Fibroblast of pulmonary artery (primary cell): ENCODE results near the gene CEP350.

Source experiments
- DNase-seq: peaks from one replicate; pipeline ENCODE4 v3.0.0-alpha.2; 2010; ENCODE audit warnings: low read depth
- H3K4me3 ChIP-seq: replicated peaks from 2 replicates; pipeline ENCODE4 v1.5.1; 2011; ENCODE audit warnings: low read depth, mild to moderate bottlenecking, control low read depth, low read length, moderate library complexity
- TF ChIP-seq, protein P1 (sequence below): IDR thresholded peaks from 2 replicates; pipeline ENCODE4 v1.5.1; 2011; ENCODE audit warnings: mild to moderate bottlenecking, control low read depth, low read length, inconsistent platforms; ENCODE audit errors: missing control alignments

CEP350 gene

DNA sequence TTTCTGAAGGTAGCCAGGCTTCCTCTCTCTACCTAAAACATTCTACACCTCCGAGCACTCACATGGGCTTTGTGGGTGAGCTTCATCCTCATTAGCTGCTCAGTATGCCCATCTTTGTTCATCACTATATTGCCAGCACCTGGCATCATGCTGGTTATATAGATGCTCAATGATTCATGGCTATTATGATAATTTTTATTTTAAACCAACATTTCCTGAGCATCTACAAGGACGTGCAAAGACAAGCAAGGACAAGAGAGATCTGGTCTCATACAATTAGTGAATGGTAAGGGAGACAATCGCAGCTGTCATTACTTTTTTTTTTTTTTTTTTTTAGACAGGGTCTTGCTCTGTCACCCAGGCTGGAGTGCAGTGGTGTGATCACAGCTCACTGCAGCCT lies 188.7 kb downstream of the CEP350 start:
- TF ChIP-seq, protein P1, sequence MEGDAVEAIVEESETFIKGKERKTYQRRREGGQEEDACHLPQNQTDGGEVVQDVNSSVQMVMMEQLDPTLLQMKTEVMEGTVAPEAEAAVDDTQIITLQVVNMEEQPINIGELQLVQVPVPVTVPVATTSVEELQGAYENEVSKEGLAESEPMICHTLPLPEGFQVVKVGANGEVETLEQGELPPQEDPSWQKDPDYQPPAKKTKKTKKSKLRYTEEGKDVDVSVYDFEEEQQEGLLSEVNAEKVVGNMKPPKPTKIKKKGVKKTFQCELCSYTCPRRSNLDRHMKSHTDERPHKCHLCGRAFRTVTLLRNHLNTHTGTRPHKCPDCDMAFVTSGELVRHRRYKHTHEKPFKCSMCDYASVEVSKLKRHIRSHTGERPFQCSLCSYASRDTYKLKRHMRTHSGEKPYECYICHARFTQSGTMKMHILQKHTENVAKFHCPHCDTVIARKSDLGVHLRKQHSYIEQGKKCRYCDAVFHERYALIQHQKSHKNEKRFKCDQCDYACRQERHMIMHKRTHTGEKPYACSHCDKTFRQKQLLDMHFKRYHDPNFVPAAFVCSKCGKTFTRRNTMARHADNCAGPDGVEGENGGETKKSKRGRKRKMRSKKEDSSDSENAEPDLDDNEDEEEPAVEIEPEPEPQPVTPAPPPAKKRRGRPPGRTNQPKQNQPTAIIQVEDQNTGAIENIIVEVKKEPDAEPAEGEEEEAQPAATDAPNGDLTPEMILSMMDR = no peak
- DNase-seq = no peak
- no peak overlapping the region for H3K4me3 ChIP-seq

DNA sequence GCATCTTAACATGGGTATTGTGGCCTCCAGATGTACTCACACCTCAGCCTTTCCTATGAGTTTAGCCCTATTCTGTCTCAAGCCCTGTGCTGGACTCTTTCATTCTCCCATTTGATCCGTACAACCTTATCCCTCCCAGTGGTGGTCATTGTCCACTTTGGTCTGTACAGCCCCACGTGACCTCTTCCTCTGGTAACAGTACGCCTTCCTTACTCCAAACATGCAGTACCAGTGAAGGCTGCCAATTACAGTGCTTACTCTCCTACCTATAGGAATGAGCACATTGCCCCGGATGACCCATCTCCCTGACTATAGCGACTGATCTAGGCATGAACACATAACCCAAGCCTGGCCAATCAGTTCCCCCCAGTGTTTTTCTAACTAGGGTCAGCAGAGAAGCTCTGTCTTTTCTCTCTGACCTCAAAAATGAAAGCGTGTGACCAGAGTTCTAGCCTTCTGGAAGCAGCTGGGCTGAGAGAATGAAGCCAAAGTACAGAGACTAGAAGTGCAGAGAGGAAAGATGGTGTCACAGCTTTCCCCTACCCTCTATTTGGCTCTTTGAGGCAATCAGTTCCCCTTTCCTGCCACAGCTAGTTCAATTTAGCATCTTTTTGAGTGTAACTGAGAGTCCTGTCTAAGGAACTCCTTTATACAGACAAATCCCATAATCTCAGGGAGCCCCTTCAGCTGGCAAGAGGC lies 190.2 kb downstream of the CEP350 start:
- no peak for DNase-seq
- TF ChIP-seq, protein P1 = no peak
- H3K4me3 ChIP-seq = no peak overlapping the region

DNA sequence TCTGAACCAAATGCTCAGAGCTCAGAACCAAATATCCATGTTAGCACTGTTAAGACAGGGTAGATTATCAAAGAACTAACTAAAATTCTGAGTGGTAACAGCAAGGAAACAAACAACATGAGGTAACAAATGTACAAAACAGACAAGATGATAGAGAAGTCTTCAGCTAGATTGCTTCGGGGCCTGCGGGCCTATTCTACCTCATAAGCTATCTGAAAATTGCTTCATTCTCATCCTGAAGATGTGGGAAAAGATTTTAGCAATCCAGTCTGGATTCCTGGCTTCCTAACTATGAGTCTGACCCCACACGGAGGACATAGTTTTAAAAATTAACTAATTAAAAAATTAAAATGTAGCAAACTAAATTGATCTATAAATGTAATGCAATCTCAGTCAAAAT lies 190.8 kb downstream of the CEP350 start:
- TF ChIP-seq, protein P1 = no peak
- no peak for DNase-seq
- no peak overlapping the region for H3K4me3 ChIP-seq

DNA sequence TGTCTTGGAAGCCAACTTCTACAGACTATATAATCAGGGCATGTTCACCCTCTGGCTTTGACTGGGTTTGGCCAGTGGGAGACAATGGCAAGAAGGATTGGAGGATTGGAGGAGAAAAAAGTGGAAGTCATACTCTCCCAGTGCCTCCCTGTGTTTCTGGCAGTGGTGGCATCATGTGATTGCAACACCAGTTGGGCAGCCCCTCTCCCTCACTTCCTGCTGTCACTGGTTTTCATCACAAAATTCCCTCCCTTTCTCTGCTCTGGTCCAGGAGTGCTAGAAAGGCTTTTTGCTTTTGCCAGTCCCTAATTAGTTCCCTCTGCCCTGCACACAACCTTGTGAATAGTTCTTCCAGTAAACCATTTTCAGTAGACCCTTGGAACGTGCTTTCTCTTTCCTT lies 196.4 kb downstream of the CEP350 start:
- no peak overlapping the region for H3K4me3 ChIP-seq
- DNase-seq = peak; percentile 87
- TF ChIP-seq, protein P1 = no peak

DNA sequence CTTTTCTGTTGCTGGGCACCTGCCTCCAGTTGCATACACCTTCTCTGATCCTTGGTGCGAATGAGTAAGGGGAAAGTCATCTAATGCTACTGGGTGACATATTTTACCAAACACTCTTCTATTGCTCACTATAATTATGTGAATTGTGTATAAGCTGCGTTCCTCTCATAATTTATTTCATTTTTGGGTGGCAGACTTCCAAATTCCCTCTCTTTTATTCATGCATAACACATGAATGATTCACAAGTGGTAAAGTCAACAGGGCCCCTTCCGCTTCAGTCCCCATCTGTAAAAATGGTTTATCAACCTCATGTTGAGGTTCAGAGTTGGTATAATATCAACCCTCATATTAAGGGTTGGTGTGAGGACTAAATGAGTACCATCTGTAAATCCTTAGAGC lies 196.9 kb downstream of the CEP350 start:
- no peak overlapping the region for H3K4me3 ChIP-seq
- TF ChIP-seq, protein P1 = no peak
- DNase-seq = peak; percentile 85

DNA sequence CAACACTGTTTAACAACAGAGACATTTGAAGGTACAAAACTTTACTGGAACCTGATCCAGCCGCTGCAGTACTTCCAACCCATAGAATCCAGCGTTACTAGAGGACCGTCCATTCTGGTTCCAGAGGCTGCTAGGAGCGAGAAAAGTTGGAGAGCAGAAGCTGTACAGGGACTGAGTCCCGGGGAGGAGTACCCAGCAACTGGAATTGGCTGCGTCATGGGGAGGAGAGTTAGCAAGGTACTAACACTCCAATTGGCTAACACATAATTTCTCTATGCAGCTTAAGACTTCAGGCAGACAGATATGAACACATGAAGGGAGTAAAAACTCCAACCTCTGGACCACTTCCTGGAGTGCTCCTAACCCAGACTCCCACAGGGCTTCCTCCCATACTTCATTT lies 198.0 kb downstream of the CEP350 start:
- TF ChIP-seq, protein P1 = no peak
- no peak overlapping the region for H3K4me3 ChIP-seq
- DNase-seq = no peak

DNA sequence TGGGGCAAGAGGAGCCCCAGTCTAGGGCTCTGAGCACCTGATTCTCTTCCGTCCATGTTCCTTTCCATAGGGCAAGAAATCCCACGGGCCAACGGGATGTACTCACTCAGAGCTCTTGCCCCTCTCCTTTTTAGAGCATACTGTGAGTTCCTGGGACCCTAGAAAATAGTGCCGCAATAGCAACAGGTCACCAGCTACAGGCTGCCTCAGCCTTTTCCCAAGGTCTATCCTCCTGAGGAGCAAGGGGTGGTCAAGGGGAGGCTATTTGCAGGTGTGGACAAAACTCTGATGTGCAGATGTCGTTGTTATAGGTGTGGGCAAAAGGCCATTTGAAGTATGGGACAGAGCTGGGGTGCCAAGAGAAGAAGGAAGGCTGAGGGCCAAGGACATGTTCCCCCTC lies 198.4 kb downstream of the CEP350 start:
- H3K4me3 ChIP-seq = no peak overlapping the region

More for the DNA sequence above, 198.4 kb downstream of the CEP350 start:
- TF ChIP-seq, protein P1 = no peak
- no peak for DNase-seq
